Activated CD4-positive, alpha-beta memory T cell treated with anti-CD3 and anti-CD28 coated beads for 36 hours (primary cell): ENCODE data around the gene RASA3. TPM values are rescaled to one million over a fixed set of nuclear protein-coding genes. Genes with fewer than 3 reads are reported as not detected.
"Not testable (repeated sequence)": the region's sequence is repeated elsewhere in the genome, so short reads cannot be mapped to it uniquely, and the experiment has no call there.

ENCODE experiments used
- CTCF ChIA-PET: fragments of 350-600 bp; sonication (Branson Sonifier 250); formaldehyde crosslinking; loops from one replicate; lab custom pipeline; 2021; ENCODE audit warnings: antibody characterized with exemption, inconsistent platforms; lab: Charles Lee
- POLR2A ChIA-PET: fragments of 350-600 bp; sonication (Branson Sonifier 250); formaldehyde crosslinking; loops from one replicate; lab custom pipeline; 2021; ENCODE audit warnings: antibody characterized with exemption; lab: Charles Lee
- DNase-seq: peaks from one replicate; pipeline ENCODE4 v3.0.0-alpha.2; 2020
- H3K27ac Mint-ChIP-seq: one replicate; pipeline ENCODE4 v1.8.0; 2021; ENCODE audit warnings: mixed read lengths
- H3K27me3 Mint-ChIP-seq: one replicate; pipeline ENCODE4 v1.8.0; 2021; ENCODE audit warnings: mixed read lengths
- H3K36me3 Mint-ChIP-seq: one replicate; pipeline ENCODE4 v1.8.0; 2021; ENCODE audit warnings: mixed read lengths
- H3K4me1 Mint-ChIP-seq: one replicate; pipeline ENCODE4 v1.8.0; 2021; ENCODE audit warnings: low read depth, mixed read lengths
- H3K4me3 Mint-ChIP-seq: one replicate; pipeline ENCODE4 v1.8.0; 2021; ENCODE audit warnings: mild to moderate bottlenecking, mixed read lengths
- H3K9me3 Mint-ChIP-seq: one replicate; pipeline ENCODE4 v1.8.0; 2021; ENCODE audit warnings: mixed read lengths
- intact Hi-C: fragments of 100-400 bp; cut with micrococcal nuclease; formaldehyde crosslinking; loops from one replicate; pipeline ENCODE4 v1.15.1; 2023
- total RNA-seq, 2 experiments: library from RNA; stranded (reverse); gene quantifications; one replicate each; pipeline ENCODE4 v1.2.3, GENCODE V29; 2021

The RASA3 gene
- total RNA-seq, 2 experiments from 2014 or later, result 45.9 to 49.3 TPM

- H3K4me3 Mint-ChIP-seq, result peak overlapping the region; percentile 97
- peaks cover 7% of the 10 kb centered on the region for H3K9me3 Mint-ChIP-seq
- no peak for DNase-seq
- POLR2A ChIA-PET, result interaction anchor here (1.0 to 2.3 kb wide), 9 partner anchors 9 to 65 kb away, joined by 3 to 18 read pairs (median 7); no protein-coding TSS in a partner anchor
- H3K4me1 Mint-ChIP-seq, result peaks cover 58% of the 10 kb centered on the region
- intact Hi-C loops, result no loop called here
- no peaks in the 10 kb centered on the region for H3K27me3 Mint-ChIP-seq
- CTCF ChIA-PET, result interaction anchor here (1.1 to 1.5 kb wide), 5 partner anchors 13 to 96 kb away, joined by 3 to 8 read pairs (median 4); no protein-coding TSS in a partner anchor
- peak overlapping the region; percentile 93 for H3K27ac Mint-ChIP-seq
- peaks cover 18% of the 10 kb centered on the region for H3K36me3 Mint-ChIP-seq
Measured at GRCh38 chr13:114130131-114130836, 2.1 kb downstream of the RASA3 start.

GRCh38 chr13:114129649-114130062, 2.8 kb downstream of the RASA3 start:
- DNase-seq, result peak; percentile 76
- peaks cover 24% of the 10 kb centered on the region for H3K36me3 Mint-ChIP-seq
- intact Hi-C loops, result loop anchor here (1.0 to 10.0 kb wide), 7 partner anchors 11 to 315 kb away; no protein-coding TSS in a partner anchor
- H3K27ac Mint-ChIP-seq, result peak overlapping the region; percentile 93
- H3K4me3 Mint-ChIP-seq, result peak overlapping the region; percentile 97
- no peaks in the 10 kb centered on the region for H3K27me3 Mint-ChIP-seq
- ChIA-PET POLR2A (interaction anchor here (1.3 to 2.3 kb wide), 4 partner anchors 19 to 65 kb away, joined by 5 to 18 read pairs (median 7); no protein-coding TSS in a partner anchor), CTCF (interaction anchor here (1.5 kb wide), 1 partner anchor 62 kb away, joined by 4 read pairs; no protein-coding TSS in a partner anchor)
- H3K4me1 Mint-ChIP-seq, result peaks cover 62% of the 10 kb centered on the region
- H3K9me3 Mint-ChIP-seq, result peaks cover 10% of the 10 kb centered on the region

GRCh38 chr13:114128624-114129522, 3.5 kb downstream of the RASA3 start:
- peak overlapping the region; percentile 93 for H3K27ac Mint-ChIP-seq
- H3K4me3 Mint-ChIP-seq, result peak overlapping the region; percentile 97
- peaks cover 26% of the 10 kb centered on the region for H3K36me3 Mint-ChIP-seq
- H3K27me3 Mint-ChIP-seq, result no peaks in the 10 kb centered on the region
- DNase-seq, result peak; percentile 96
- peaks cover 10% of the 10 kb centered on the region for H3K9me3 Mint-ChIP-seq
- peaks cover 66% of the 10 kb centered on the region for H3K4me1 Mint-ChIP-seq
- ChIA-PET POLR2A (interaction anchor here (0.9 to 2.0 kb wide), 5 partner anchors 13 to 64 kb away, joined by 3 to 7 read pairs (median 5); no protein-coding TSS in a partner anchor), CTCF (interaction anchor here (1.3 to 1.5 kb wide), 2 partner anchors 61 to 63 kb away, joined by 3 to 4 read pairs; no protein-coding TSS in a partner anchor)
- intact Hi-C loops, result loop anchor here (1.0 to 10.0 kb wide), 7 partner anchors 11 to 314 kb away; no protein-coding TSS in a partner anchor

- peaks cover 10% of the 10 kb centered on the region for H3K9me3 Mint-ChIP-seq
- no peak for DNase-seq
- intact Hi-C loops, result loop anchor here (2.0 to 10.0 kb wide), 2 partner anchors 13 to 313 kb away; no protein-coding TSS in a partner anchor
- H3K4me3 Mint-ChIP-seq, result peak overlapping the region; percentile 97
- peaks cover 26% of the 10 kb centered on the region for H3K36me3 Mint-ChIP-seq
- no peaks in the 10 kb centered on the region for H3K27me3 Mint-ChIP-seq
- ChIA-PET POLR2A (interaction anchor here (0.9 to 1.3 kb wide), 2 partner anchors 14 to 20 kb away, joined by 3 to 5 read pairs; no protein-coding TSS in a partner anchor), CTCF (interaction anchor here (1.3 kb wide), 2 partner anchors 18 to 63 kb away, joined by 3 to 4 read pairs; no protein-coding TSS in a partner anchor)
- peaks cover 68% of the 10 kb centered on the region for H3K4me1 Mint-ChIP-seq
- H3K27ac Mint-ChIP-seq, result peak overlapping the region; percentile 93
Measured at GRCh38 chr13:114128348-114128623, 4.1 kb downstream of the RASA3 start.

GRCh38 chr13:114127473-114128347, 4.7 kb downstream of the RASA3 start:
- intact Hi-C loops, result loop anchor here (2.0 to 10.0 kb wide), 2 partner anchors 13 to 313 kb away; no protein-coding TSS in a partner anchor
- H3K27me3 Mint-ChIP-seq, result no peaks in the 10 kb centered on the region
- no peak for DNase-seq
- peak overlapping the region; percentile 93 for H3K27ac Mint-ChIP-seq
- H3K4me1 Mint-ChIP-seq, result peaks cover 72% of the 10 kb centered on the region
- peaks cover 26% of the 10 kb centered on the region for H3K36me3 Mint-ChIP-seq
- ChIA-PET POLR2A (interaction anchor here (1.3 kb wide), 1 partner anchor 15 kb away, joined by 3 read pairs; no protein-coding TSS in a partner anchor), CTCF (interaction anchor here (1.0 to 1.3 kb wide), 4 partner anchors 19 to 62 kb away, joined by 3 to 4 read pairs (median 4); no protein-coding TSS in a partner anchor)
- H3K4me3 Mint-ChIP-seq, result peak overlapping the region; percentile 97
- peaks cover 10% of the 10 kb centered on the region for H3K9me3 Mint-ChIP-seq

- ChIA-PET POLR2A (interaction anchor here (0.9 to 1.5 kb wide), 4 partner anchors 9 to 78 kb away, joined by 3 to 4 read pairs (median 3); no protein-coding TSS in a partner anchor), CTCF (interaction anchor here (1.0 to 1.3 kb wide), 3 partner anchors 19 to 60 kb away, joined by 3 to 4 read pairs (median 4); no protein-coding TSS in a partner anchor)
- Mint-ChIP-seq H3K4me3 (peak overlapping the region; percentile 97), H3K36me3 (peaks cover 26% of the 10 kb centered on the region), H3K4me1 (peaks cover 79% of the 10 kb centered on the region), H3K27ac (peak overlapping the region; percentile 93), H3K27me3 (no peaks in the 10 kb centered on the region), H3K9me3 (peaks cover 10% of the 10 kb centered on the region)
- no peak for DNase-seq
- intact Hi-C loops, result loop anchor here (10.0 kb wide), 1 partner anchor 312 kb away; no protein-coding TSS in a partner anchor
Measured at GRCh38 chr13:114126789-114127472, 5.5 kb downstream of the RASA3 start.

GRCh38 chr13:114126086-114126485, 6.3 kb downstream of the RASA3 start:
- CTCF ChIA-PET, H3K4me3 Mint-ChIP-seq, H3K27me3 Mint-ChIP-seq, DNase-seq, H3K9me3 Mint-ChIP-seq: not testable (repeated sequence)
- Mint-ChIP-seq H3K27ac (peak overlapping the region; percentile 93), H3K4me1 (peaks cover 86% of the 10 kb centered on the region), H3K36me3 (peaks cover 19% of the 10 kb centered on the region)
- POLR2A ChIA-PET, result interaction anchor here (0.9 to 1.5 kb wide), 3 partner anchors 8 to 77 kb away, joined by 3 to 4 read pairs (median 3); no protein-coding TSS in a partner anchor
- intact Hi-C loops, result loop anchor here (10.0 kb wide), 1 partner anchor 311 kb away; no protein-coding TSS in a partner anchor

GRCh38 chr13:114125589-114125988, 6.8 kb downstream of the RASA3 start:
- Mint-ChIP-seq H3K36me3 (peaks cover 17% of the 10 kb centered on the region), H3K4me3 (no peak overlapping the region), H3K27me3 (no peaks in the 10 kb centered on the region), H3K9me3 (peaks cover 10% of the 10 kb centered on the region), H3K4me1 (peaks cover 90% of the 10 kb centered on the region), H3K27ac (peak overlapping the region; percentile 93)
- ChIA-PET CTCF (interaction anchor here (0.6 to 1.4 kb wide), 2 partner anchors 15 to 111 kb away, joined by 3 read pairs; no protein-coding TSS in a partner anchor), POLR2A (interaction anchor here (1.5 kb wide), 1 partner anchor 23 kb away, joined by 4 read pairs; no protein-coding TSS in a partner anchor)
- intact Hi-C loops, result loop anchor here (1.0 to 10.0 kb wide), 2 partner anchors 58 to 311 kb away; no protein-coding TSS in a partner anchor
- no peak for DNase-seq

- POLR2A ChIA-PET, result interaction anchor here (2.4 kb wide), 1 partner anchor 11 kb away, joined by 6 read pairs; no protein-coding TSS in a partner anchor
- Mint-ChIP-seq H3K4me1 (peaks cover 87% of the 10 kb centered on the region), H3K36me3 (peaks cover 19% of the 10 kb centered on the region), H3K9me3 (peaks cover 10% of the 10 kb centered on the region), H3K27ac (peak overlapping the region; percentile 93), H3K27me3 (no peaks in the 10 kb centered on the region), H3K4me3 (peak overlapping the region; percentile 38)
- intact Hi-C loops, result loop anchor here (1.0 to 10.0 kb wide), 2 partner anchors 58 to 310 kb away; no protein-coding TSS in a partner anchor
- peak; percentile 92 for DNase-seq
- CTCF ChIA-PET, result interaction anchor here (1.3 to 1.4 kb wide), 2 partner anchors 13 to 15 kb away, joined by 3 read pairs; no protein-coding TSS in a partner anchor
Measured at GRCh38 chr13:114124921-114125320, 7.5 kb downstream of the RASA3 start.
